Activated CD4-positive, alpha-beta T cell treated with anti-CD3 and anti-CD28 coated beads, Interleukin-2, Interleukin-4, amounts not matched to agents 100 ng/mL and 50 ng/mL, durations not matched to agents 16 hours and 8 hours (primary cell): ENCODE results near the gene ACOXL.
"Not testable (repeated sequence)": the region's sequence is repeated elsewhere in the genome, so short reads cannot be mapped to it uniquely, and the experiment has no call there.

Source experiments
- DNase-seq: peaks from one replicate; pipeline ENCODE4 v3.0.0-alpha.2; 2020; ENCODE audit warnings: low spot score

The ACOXL gene

GRCh38 chr2:110829413-110830146 lies 97.2 kb downstream of the ACOXL start:
- DNase-seq: no peak

GRCh38 chr2:110832740-110833139 lies 100.4 kb downstream of the ACOXL start:
- no peak for DNase-seq

- DNase-seq: no peak
Measured at GRCh38 chr2:110834134-110834827, 101.9 kb downstream of the ACOXL start.

- DNase-seq: no peak
Measured at GRCh38 chr2:110836671-110837070, 104.3 kb downstream of the ACOXL start.

- DNase-seq: no peak
Measured at GRCh38 chr2:110837446-110838409, 105.4 kb downstream of the ACOXL start.

GRCh38 chr2:110838657-110839384 lies 106.4 kb downstream of the ACOXL start:
- DNase-seq: no peak

GRCh38 chr2:110840508-110840907 lies 108.1 kb downstream of the ACOXL start:
- no peak for DNase-seq

- DNase-seq: no peak
Measured at GRCh38 chr2:110842048-110842447, 109.7 kb downstream of the ACOXL start.

- DNase-seq: no peak
Measured at GRCh38 chr2:110843496-110843895, 111.1 kb downstream of the ACOXL start.

- DNase-seq: no peak
Measured at GRCh38 chr2:110843959-110844510, 111.7 kb downstream of the ACOXL start.

GRCh38 chr2:110847651-110848050 lies 115.3 kb downstream of the ACOXL start:
- DNase-seq: peak; percentile 10

- DNase-seq: no peak
Measured at GRCh38 chr2:110848071-110848470, 115.7 kb downstream of the ACOXL start.

GRCh38 chr2:110848519-110849030 lies 116.2 kb downstream of the ACOXL start:
- no peak for DNase-seq

GRCh38 chr2:110851531-110851930 lies 119.2 kb downstream of the ACOXL start:
- no peak for DNase-seq

GRCh38 chr2:110852051-110852450 lies 119.7 kb downstream of the ACOXL start:
- DNase-seq: no peak

GRCh38 chr2:110852541-110853263 lies 120.3 kb downstream of the ACOXL start:
- DNase-seq: peak; percentile 46

GRCh38 chr2:110853516-110853915 lies 121.1 kb downstream of the ACOXL start:
- DNase-seq: peak; percentile 60

- DNase-seq: no peak
Measured at GRCh38 chr2:110853948-110854347, 121.6 kb downstream of the ACOXL start.

- DNase-seq: no peak
Measured at GRCh38 chr2:110854355-110855081, 122.1 kb downstream of the ACOXL start.

- DNase-seq: not testable (repeated sequence)
Measured at GRCh38 chr2:110855841-110856240, 123.5 kb downstream of the ACOXL start.
